Neuron (in vitro differentiated cells): Measurements from ENCODE around the gene GPR142.

Source experiments
- H2AFZ ChIP-seq: one replicate; pipeline ENCODE4 v1.6.1; 2013; ENCODE audit warnings: low read depth, mild to moderate bottlenecking, inconsistent platforms, low read length, moderate library complexity
- H3K27me3 ChIP-seq: one replicate; pipeline ENCODE4 v1.6.1; 2013; ENCODE audit warnings: low read length; ENCODE audit not compliant: insufficient read depth
- H3K36me3 ChIP-seq: one replicate; pipeline ENCODE4 v1.6.1; 2013; ENCODE audit warnings: low read length; ENCODE audit not compliant: insufficient read depth
- H3K4me1 ChIP-seq: one replicate; pipeline ENCODE4 v1.6.1; 2013; ENCODE audit warnings: low read length; ENCODE audit not compliant: insufficient read depth
- H3K4me3 ChIP-seq: 2 replicates; pipeline ENCODE4 v1.5.1; 2013; ENCODE audit warnings: mild to moderate bottlenecking, low read length, moderate library complexity
- H3K9me3 ChIP-seq: one replicate; pipeline ENCODE4 v1.6.1; 2013; ENCODE audit warnings: low read length

The GPR142 gene

DNA sequence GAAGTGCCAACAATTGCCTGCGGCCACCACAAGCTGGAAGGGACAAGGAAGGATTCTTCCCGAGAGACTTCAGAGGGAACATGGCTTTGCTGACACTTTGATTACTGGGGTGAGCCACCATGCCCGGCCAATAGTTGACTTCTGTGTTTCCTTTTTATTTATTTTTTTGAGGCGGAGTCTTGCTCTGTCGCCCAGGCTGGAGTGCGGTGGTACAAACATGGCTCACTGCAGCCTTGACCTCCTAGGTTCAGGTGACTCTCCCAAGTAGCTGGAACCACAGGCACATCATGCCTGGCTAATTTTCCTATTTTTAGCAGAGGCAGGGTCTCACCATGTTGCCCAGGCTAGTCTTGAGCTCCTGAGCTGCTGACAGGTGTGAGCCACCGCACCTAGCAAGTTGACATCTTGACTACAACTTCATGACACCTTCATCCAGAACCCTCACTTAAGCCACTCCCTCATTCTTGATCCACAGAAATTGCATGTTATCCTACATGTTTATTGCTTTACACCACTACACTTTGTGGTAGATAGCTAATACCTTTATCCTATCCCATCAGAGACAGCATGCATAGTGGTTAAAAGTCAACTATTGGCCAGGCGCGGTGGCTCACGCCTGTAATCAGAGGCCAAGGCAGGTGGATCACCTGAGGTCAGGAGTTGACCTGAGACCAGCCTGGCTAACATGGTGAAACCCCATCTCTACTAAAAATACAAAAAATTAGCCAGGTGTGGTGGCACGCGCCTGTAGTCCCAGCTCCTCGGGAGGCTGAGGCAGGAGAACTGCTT is 48.5 kb downstream of the GPR142 start:
- Histone ChIP-seq H3K27me3 (no peaks in the 10 kb centered on the region), H3K4me1 (no peaks in the 10 kb centered on the region), H3K4me3 (no peak overlapping the region), H2AFZ (no peak overlapping the region), H3K9me3 (no peaks in the 10 kb centered on the region), H3K36me3 (no peaks in the 10 kb centered on the region)

DNA sequence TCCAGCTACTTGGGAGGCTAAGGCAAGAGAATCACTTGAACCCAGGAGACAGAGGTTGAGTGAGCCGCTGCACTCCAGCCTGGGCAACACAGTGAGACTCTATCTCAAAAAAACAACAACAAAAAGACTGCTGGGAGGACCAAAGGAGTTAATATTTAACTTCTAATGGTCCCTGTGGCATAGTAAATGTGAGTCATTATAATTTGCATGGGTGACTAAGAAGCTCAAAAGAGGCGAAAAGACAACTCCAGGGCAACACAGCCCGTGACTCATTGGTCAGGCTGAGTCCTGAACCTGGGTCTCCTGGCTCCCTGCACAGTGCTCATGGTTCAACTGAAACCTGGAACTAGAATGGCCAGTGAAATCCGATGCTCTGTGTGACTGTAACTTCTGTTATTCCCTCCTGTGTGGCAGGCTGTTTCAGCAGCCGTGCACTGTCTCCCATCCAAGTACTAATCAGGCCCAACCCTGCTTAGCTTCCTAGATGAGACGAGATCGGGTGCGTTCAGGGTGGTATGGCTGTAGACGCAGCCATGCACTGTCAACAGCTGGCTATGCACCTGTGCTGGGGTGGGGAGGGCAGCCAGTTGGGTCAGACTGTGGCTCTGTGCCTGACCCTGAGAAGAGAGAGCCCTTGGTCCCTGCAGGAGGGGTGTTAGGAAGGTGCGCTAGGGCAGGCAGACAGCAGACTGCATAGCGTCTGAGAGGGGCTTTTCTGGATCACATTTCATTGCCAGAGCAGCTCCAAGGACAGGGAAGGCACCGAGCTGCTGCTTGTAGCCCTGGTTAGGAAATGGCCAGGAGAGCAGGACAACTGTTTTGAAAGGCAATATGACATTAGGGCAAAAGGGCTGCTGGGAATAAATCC is 50.1 kb downstream of the GPR142 start:
- no peaks in the 10 kb centered on the region for H3K9me3 ChIP-seq
- H3K36me3 ChIP-seq = no peaks in the 10 kb centered on the region
- H3K4me3 ChIP-seq = no peak overlapping the region
- H3K4me1 ChIP-seq = no peaks in the 10 kb centered on the region
- no peak overlapping the region for H2AFZ ChIP-seq
- no peaks in the 10 kb centered on the region for H3K27me3 ChIP-seq

DNA sequence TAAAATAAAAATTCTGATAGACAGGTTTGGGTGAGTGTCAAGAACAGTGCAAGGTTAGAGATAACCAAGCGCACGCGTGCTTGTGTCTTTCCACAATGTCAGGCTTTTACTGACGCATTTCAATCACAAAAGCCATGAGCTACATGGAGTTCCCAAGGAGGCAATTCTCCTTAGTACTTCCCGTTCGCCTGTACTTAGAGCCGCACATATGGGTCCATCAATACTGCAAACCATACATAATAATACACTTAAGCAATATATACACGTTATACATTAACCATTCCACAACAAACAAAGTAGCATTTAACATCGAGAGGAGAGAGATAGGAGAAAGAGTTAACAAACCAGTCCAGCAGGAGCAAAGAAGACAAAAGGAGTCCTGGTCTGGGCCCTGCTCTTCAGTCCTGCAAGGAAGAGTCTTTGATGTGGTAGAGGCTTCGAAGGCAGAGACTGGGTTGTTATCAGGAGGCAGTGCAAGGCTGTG is 52.7 kb downstream of the GPR142 start:
- Histone ChIP-seq H3K9me3 (no peaks in the 10 kb centered on the region), H3K4me1 (no peaks in the 10 kb centered on the region), H3K4me3 (no peak overlapping the region), H3K36me3 (no peaks in the 10 kb centered on the region), H2AFZ (no peak overlapping the region), H3K27me3 (no peaks in the 10 kb centered on the region)
